Keratinocyte (primary cell): ENCODE data around the gene LCT. TPM values are rescaled to one million over a fixed set of nuclear protein-coding genes. Genes with fewer than 3 reads are reported as not detected.

ENCODE experiments used
- DNase-seq: peaks from one replicate; pipeline ENCODE4 v3.0.0-alpha.2; 2011; ENCODE audit warnings: low read depth, missing footprints, low spot score
- FAIRE-seq: peaks from 2 replicates; lab custom pipeline; 2011; peaks lifted over from hg19 to GRCh38; lab: Jason Lieb, UNC
- H2AFZ ChIP-seq: 2 replicates; pipeline ENCODE4 v1.6.0; 2012; ENCODE audit warnings: low read length, control low read depth, inconsistent platforms; ENCODE audit not compliant: control insufficient read depth
- H3K27ac ChIP-seq: 2 replicates; pipeline ENCODE4 v1.5.1; 2011; ENCODE audit warnings: low read length; ENCODE audit not compliant: control insufficient read depth, insufficient read depth
- H3K27me3 ChIP-seq: 3 replicates; pipeline ENCODE4 v1.6.0; 2011; ENCODE audit warnings: low read length; ENCODE audit not compliant: control insufficient read depth, insufficient read depth; ENCODE audit errors: extremely low read depth
- H3K36me3 ChIP-seq, 2 experiments: 2 replicates in 1 of 2; 3 replicates in 1 of 2; pipeline ENCODE4 v1.5.1; 2011; ENCODE audit warnings: low read length in 2 of 2, mild to moderate bottlenecking in 1 of 2; ENCODE audit not compliant: control insufficient read depth in 2 of 2, insufficient read depth in 2 of 2; ENCODE audit errors: extremely low read depth in 1 of 2
- H3K4me1 ChIP-seq: 3 replicates; pipeline ENCODE4 v1.5.1; 2011; ENCODE audit warnings: low read length; ENCODE audit not compliant: control insufficient read depth, insufficient read depth; ENCODE audit errors: extremely low read depth
- H3K4me2 ChIP-seq: 3 replicates; pipeline ENCODE4 v1.6.0; 2011; ENCODE audit warnings: low read depth, low read length; ENCODE audit not compliant: control insufficient read depth, insufficient read depth; ENCODE audit errors: extremely low read depth
- H3K4me3 ChIP-seq, 3 experiments: fragments of 200-600 bp in 1 of 3; sonication (generic) in 1 of 3; 2 replicates in 2 of 3; 3 replicates in 1 of 3; pipeline ENCODE4 v1.5.1; 2011 to 2016; ENCODE audit warnings: low read length in 3 of 3, mild to moderate bottlenecking in 3 of 3, control low read depth in 2 of 3, inconsistent platforms in 1 of 3, low read depth in 1 of 3, mixed read lengths in 1 of 3, mixed run types in 1 of 3, moderate library complexity in 1 of 3; ENCODE audit not compliant: control insufficient read depth in 2 of 3, insufficient read depth in 2 of 3; ENCODE audit errors: extremely low read depth in 1 of 3
- H3K79me2 ChIP-seq: 2 replicates; pipeline ENCODE4 v1.6.0; 2012; ENCODE audit warnings: low read length; ENCODE audit not compliant: control insufficient read depth, insufficient read depth
- H3K9ac ChIP-seq: 3 replicates; pipeline ENCODE4 v1.6.0; 2011; ENCODE audit warnings: low read length; ENCODE audit not compliant: control insufficient read depth, insufficient read depth; ENCODE audit errors: extremely low read depth
- H3K9me1 ChIP-seq: 3 replicates; pipeline ENCODE4 v1.6.0; 2011; ENCODE audit warnings: low read length; ENCODE audit not compliant: control insufficient read depth, insufficient read depth; ENCODE audit errors: extremely low read depth
- H3K9me3 ChIP-seq: 2 replicates; pipeline ENCODE4 v1.5.1; 2012; ENCODE audit warnings: low read depth, low read length; ENCODE audit not compliant: control insufficient read depth
- H4K20me1 ChIP-seq: 3 replicates; pipeline ENCODE4 v1.6.0; 2011; ENCODE audit warnings: low read length; ENCODE audit not compliant: control insufficient read depth, insufficient read depth; ENCODE audit errors: extremely low read depth
- EZH2 ChIP-seq: IDR thresholded peaks from one replicate; pipeline ENCODE4 v1.6.1; 2012; ENCODE audit warnings: inconsistent platforms, mild to moderate bottlenecking, low read length, moderate library complexity
- dilution Hi-C: fragments of 300-500 bp; cut with MboI; formaldehyde crosslinking; loops from one replicate; pipeline ENCODE4 v1.7.0; 2020; ENCODE audit warnings: low sequenced_read_pairs; ENCODE audit not compliant: extremely low pct_ligation_motif_present
- polyA plus RNA-seq, 5 experiments: library from polyadenylated mRNA; depleted of rRNA in 3 of 5; stranded (reverse) in 3 of 5; stranded (forward) in 1 of 5; unstranded in 1 of 5; fragments of >200 nt; gene quantifications; 1 replicate in 1 of 5; 2 replicates in 3 of 5; 3 replicates in 1 of 5; pipeline versions ENCODE4 v1.2.1 to v1.2.3, GENCODE V29; 2011 to 2012; ENCODE audit warnings: missing spikeins in 2 of 5, low read depth in 1 of 5, low replicate concordance in 1 of 5
- TF ChIP-seq, protein P1 (sequence below), 3 experiments: IDR thresholded peaks in 1 of 3; conservative IDR thresholded peaks in 1 of 3; optimal IDR thresholded peaks in 1 of 3; 2 replicates in 2 of 3; 3 replicates in 1 of 3; pipeline versions ENCODE3 to v1.5.1; 2011; ENCODE audit warnings: low read length in 3 of 3, mild to moderate bottlenecking in 3 of 3, moderate library complexity in 2 of 3, control low read depth in 1 of 3, inconsistent platforms in 1 of 3; ENCODE audit not compliant: insufficient read depth in 2 of 3; ENCODE audit errors: extremely low read depth in 1 of 3

The LCT gene
- polyA plus RNA-seq, 1 donor (not counting 4 experiments of a cell fraction or from before 2014, with no cell fraction given): 0.01 TPM

DNA sequence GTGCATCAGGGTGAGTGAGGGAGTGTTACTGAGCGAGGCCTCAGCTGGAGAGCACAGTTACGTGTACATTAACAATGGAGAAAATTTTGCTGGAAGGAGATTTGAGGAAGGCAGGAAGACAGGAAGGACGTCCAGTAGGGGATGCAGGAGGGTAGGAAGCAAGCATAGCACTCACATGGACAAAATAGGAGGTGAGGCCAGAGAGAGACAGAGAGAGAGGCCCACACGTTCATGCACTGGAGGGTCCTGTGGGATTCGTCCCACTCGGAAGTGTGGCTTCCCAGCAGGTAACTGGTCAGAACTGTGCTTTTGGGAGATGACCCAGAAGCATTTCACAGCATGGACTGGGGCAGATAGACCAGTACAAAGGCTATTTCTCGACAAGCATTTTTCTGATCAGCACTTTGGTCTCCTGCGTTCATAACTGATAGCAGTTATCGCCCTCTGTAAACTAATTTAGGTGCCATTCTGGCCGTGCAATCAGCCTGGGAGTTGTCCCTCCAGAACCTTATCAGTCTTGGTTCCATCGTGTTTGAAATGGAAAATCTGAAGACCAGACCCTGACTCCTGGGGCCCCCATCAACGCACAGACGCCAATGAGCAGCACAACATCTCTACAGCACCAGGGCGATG lies 5.7 kb downstream of the LCT start:
- no peaks in the 10 kb centered on the region for H3K36me3 ChIP-seq

GRCh38 chr2:135829378-135830135 lies 7.4 kb downstream of the LCT start:
- Histone ChIP-seq H3K4me3 (no peak overlapping the region), H2AFZ (no peak overlapping the region), H3K36me3 (no peaks in the 10 kb centered on the region), H4K20me1 (no peaks in the 10 kb centered on the region), H3K4me1 (no peaks in the 10 kb centered on the region), H3K4me2 (no peak overlapping the region), H3K27me3 (no peaks in the 10 kb centered on the region), H3K27ac (no peak overlapping the region), H3K9me3 (no peaks in the 10 kb centered on the region), H3K79me2 (no peaks in the 10 kb centered on the region), H3K9me1 (no peaks in the 10 kb centered on the region), H3K9ac (no peak overlapping the region)
- TF ChIP-seq, protein P1, sequence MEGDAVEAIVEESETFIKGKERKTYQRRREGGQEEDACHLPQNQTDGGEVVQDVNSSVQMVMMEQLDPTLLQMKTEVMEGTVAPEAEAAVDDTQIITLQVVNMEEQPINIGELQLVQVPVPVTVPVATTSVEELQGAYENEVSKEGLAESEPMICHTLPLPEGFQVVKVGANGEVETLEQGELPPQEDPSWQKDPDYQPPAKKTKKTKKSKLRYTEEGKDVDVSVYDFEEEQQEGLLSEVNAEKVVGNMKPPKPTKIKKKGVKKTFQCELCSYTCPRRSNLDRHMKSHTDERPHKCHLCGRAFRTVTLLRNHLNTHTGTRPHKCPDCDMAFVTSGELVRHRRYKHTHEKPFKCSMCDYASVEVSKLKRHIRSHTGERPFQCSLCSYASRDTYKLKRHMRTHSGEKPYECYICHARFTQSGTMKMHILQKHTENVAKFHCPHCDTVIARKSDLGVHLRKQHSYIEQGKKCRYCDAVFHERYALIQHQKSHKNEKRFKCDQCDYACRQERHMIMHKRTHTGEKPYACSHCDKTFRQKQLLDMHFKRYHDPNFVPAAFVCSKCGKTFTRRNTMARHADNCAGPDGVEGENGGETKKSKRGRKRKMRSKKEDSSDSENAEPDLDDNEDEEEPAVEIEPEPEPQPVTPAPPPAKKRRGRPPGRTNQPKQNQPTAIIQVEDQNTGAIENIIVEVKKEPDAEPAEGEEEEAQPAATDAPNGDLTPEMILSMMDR (optimal IDR thresholded peaks at IDR 0.05 in 1 of 3, IDR thresholded peaks at IDR 0.05 in 1 of 3, conservative IDR thresholded peaks at IDR 0.05 in 1 of 3; ENCODE audit: extremely low read depth in 1 of 3, insufficient read depth in 2 of 3, low read length in 3 of 3): no peak
- no peak for TF ChIP-seq EZH2
- dilution Hi-C loops: no loop called here
- FAIRE-seq (no peak), DNase-seq (no peak)

More for the DNA sequence above, 5.7 kb downstream of the LCT start:
- no peak for DNase-seq
- no peak for TF ChIP-seq EZH2
- TF ChIP-seq, protein P1 (optimal IDR thresholded peaks at IDR 0.05 in 1 of 3, IDR thresholded peaks at IDR 0.05 in 1 of 3, conservative IDR thresholded peaks at IDR 0.05 in 1 of 3; ENCODE audit: extremely low read depth in 1 of 3, insufficient read depth in 2 of 3, low read length in 3 of 3): no peak
- H2AFZ ChIP-seq: no peak overlapping the region
- no peak overlapping the region for H3K9ac ChIP-seq
- H3K9me3 ChIP-seq: no peaks in the 10 kb centered on the region
- dilution Hi-C loops: no loop called here
- no peaks in the 10 kb centered on the region for H3K27me3 ChIP-seq
- H3K27ac ChIP-seq: no peak overlapping the region
- no peaks in the 10 kb centered on the region for H3K4me1 ChIP-seq
- no peak for FAIRE-seq
- no peaks in the 10 kb centered on the region for H3K79me2 ChIP-seq
- H3K4me3 ChIP-seq: no peak overlapping the region
- no peaks in the 10 kb centered on the region for H3K9me1 ChIP-seq
- no peak overlapping the region for H3K4me2 ChIP-seq
- H4K20me1 ChIP-seq: no peaks in the 10 kb centered on the region
